Transverse colon (tissue), 4 donors: Measurements from ENCODE around the gene SLC6A9. TPM values are rescaled to one million over a fixed set of nuclear protein-coding genes. Genes with fewer than 3 reads are reported as not detected.

Experiments
- DNase-seq: peaks from one replicate; pipeline ENCODE4 v3.0.0-alpha.2; 2019
- H3K27ac ChIP-seq, 4 donors: fragments of 200-600 bp; sonication (generic); 2 replicates each; pipeline ENCODE4 v1.5.1; 2016 to 2018; ENCODE audit warnings: inconsistent platforms in 4 of 4
- H3K27me3 ChIP-seq: fragments of 200-600 bp; sonication (generic); 2 replicates; pipeline ENCODE4 v1.5.1; 2017; ENCODE audit warnings: inconsistent platforms
- H3K36me3 ChIP-seq, 4 donors: fragments of 200-600 bp; sonication (generic); 2 replicates each; pipeline ENCODE4 v1.5.1; 2017 to 2019; ENCODE audit warnings: inconsistent platforms in 4 of 4
- H3K4me1 ChIP-seq, 4 donors: fragments of 200-600 bp; sonication (generic); 2 replicates each; pipeline ENCODE4 v1.5.1; 2017 to 2020; ENCODE audit warnings: inconsistent platforms in 4 of 4
- H3K4me3 ChIP-seq, 4 donors: fragments of 200-600 bp; sonication (generic); 1 replicate in 1 of 4; 2 replicates in 3 of 4; pipeline versions ENCODE4 v1.5.1 to v1.6.1; 2017 to 2019; ENCODE audit warnings: inconsistent platforms in 4 of 4
- H3K9me3 ChIP-seq, 2 donors: fragments of 200-600 bp; sonication (generic); 2 replicates each; pipeline ENCODE4 v1.5.1; 2017 to 2019; ENCODE audit warnings: inconsistent platforms in 2 of 2
- EP300 ChIP-seq: sonication (generic); formaldehyde crosslinking; IDR thresholded peaks from one replicate; pipeline ENCODE4 v1.6.1; 2017; ENCODE audit warnings: antibody characterized with exemption, low read depth
- POLR2A ChIP-seq: fragments of 450-650 bp; IDR thresholded peaks from one replicate; pipeline ENCODE4 v1.6.1; 2016; ENCODE audit warnings: antibody characterized with exemption, mild to moderate bottlenecking, moderate library complexity
- POLR2AphosphoS5 ChIP-seq, 3 donors: sonication (generic); formaldehyde crosslinking; IDR thresholded peaks; one replicate each; pipeline ENCODE4 v1.6.1; 2016; ENCODE audit warnings: antibody characterized with exemption in 3 of 3
- WGBS, 2 donors: methylation state at CpG; one replicate each; pipeline ENCODE4 v1.1.5; 2018; ENCODE audit warnings: low coverage in 1 of 2; 5-methylcytosine and 5-hydroxymethylcytosine counted together
- in situ Hi-C, 4 donors: fragments of 200-750 bp; cut with MboI; loops; one replicate each; pipeline versions ENCODE4 v1.15.0 to v1.15.1; 2017; ENCODE audit warnings: low sequenced_read_pairs in 3 of 4, low pct_ligation_motif_present in 1 of 4, low pct_unique_long_range_greater_than_20kb in 1 of 4
- intact Hi-C: fragments of 100-400 bp; cut with DNase I; formaldehyde crosslinking; loops from one replicate; pipeline ENCODE4 v1.15.1; 2023; ENCODE audit warnings: low total_unique reads
- total RNA-seq, 4 donors: library from RNA; depleted of rRNA; stranded (reverse); fragments of >200 nt; gene quantifications; one replicate each; pipeline ENCODE4 v1.1.0, GENCODE V29; 2016
- TF ChIP-seq, protein P1 (sequence below), 5 experiments: fragments of 200-600 bp in 3 of 5; fragments of 450-650 bp in 2 of 5; sonication (generic) in 3 of 5; IDR thresholded peaks; 1 replicate in 2 of 5; 2 replicates in 3 of 5; pipeline ENCODE4 v1.5.1; 2016 to 2017; ENCODE audit warnings: antibody characterized with exemption in 5 of 5, inconsistent platforms in 3 of 5, mild to moderate bottlenecking in 2 of 5, moderate library complexity in 1 of 5

The SLC6A9 gene
- total RNA-seq, 4 donors from 2014 or later = 22.4 to 31.8 (median 29.5) TPM

DNA sequence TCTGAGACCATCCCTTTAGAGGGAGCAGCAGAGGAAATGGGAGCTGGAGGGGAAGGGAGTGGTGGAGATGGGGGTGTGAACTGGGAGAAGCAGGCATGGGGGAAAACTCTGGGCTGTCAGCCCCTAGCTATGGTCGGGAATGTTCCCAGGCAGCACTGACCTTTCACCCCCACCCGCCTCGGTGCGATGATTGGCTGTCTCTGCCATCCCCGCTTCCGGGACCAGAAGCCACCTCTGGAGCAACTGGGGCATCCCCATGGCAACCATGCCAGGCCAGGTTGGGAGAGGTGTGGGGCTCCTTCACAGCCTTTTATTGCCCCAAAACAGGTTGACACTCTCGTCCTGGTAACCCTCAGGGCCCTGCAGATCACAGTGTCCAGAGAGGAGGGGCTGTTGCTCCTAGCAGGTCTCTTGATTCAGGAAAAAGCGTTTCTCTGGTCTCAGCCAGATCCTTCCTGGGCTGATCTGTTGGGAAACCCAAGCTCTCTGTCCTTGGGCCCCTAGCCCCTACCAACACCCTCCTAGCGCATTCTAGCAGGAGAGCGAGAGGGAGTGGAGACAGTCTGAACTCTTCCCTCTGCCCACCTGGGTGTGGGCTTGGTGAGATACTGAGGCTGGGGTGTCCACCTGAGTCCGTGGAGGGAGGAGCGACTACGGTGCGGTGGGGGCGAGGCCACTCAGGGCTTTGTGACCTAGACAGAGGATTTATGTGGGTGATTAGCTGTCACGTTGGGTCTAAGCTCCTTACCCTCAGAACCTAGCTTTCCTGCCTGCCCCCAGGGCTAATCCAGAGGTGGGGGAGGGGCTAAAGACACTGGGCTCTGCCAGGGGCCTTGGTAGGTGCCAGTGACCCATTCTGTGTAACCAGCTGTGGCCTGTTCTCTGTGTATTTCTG is 12.2 kb upstream of the SLC6A9 start:
- in situ Hi-C loops (loop anchor here in 3 of 4 donors (5.0 to 25.0 kb wide), 3 partner anchors 36 to 281 kb away; partner anchors contain the start of gene CCDC24 (in 1 of the 3)), intact Hi-C loops (loop anchor here (10.0 kb wide), 1 partner anchor 519 kb away; no protein-coding TSS in a partner anchor)
- TF ChIP-seq EP300 = no peak
- no peak for TF ChIP-seq POLR2AphosphoS5 (IDR thresholded peaks at IDR 0.05)
- TF ChIP-seq POLR2A = no peak
- TF ChIP-seq, protein P1, sequence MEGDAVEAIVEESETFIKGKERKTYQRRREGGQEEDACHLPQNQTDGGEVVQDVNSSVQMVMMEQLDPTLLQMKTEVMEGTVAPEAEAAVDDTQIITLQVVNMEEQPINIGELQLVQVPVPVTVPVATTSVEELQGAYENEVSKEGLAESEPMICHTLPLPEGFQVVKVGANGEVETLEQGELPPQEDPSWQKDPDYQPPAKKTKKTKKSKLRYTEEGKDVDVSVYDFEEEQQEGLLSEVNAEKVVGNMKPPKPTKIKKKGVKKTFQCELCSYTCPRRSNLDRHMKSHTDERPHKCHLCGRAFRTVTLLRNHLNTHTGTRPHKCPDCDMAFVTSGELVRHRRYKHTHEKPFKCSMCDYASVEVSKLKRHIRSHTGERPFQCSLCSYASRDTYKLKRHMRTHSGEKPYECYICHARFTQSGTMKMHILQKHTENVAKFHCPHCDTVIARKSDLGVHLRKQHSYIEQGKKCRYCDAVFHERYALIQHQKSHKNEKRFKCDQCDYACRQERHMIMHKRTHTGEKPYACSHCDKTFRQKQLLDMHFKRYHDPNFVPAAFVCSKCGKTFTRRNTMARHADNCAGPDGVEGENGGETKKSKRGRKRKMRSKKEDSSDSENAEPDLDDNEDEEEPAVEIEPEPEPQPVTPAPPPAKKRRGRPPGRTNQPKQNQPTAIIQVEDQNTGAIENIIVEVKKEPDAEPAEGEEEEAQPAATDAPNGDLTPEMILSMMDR (IDR thresholded peaks at IDR 0.05) = no peak
- no peak overlapping the region for H3K27ac ChIP-seq
- no peak for DNase-seq
- WGBS, 2 donors = 80% methylated on average over 16 of the region's 16 CpGs; no CpG with 5 or more reads in 1 of the 2 donors
- no peaks in the 10 kb centered on the region for H3K27me3 ChIP-seq
- H3K36me3 ChIP-seq = no peaks in the 10 kb centered on the region
- H3K9me3 ChIP-seq = no peaks in the 10 kb centered on the region
- peaks cover 0 to 7% (median 4%) of the 10 kb centered on the region in 4 donors for H3K4me1 ChIP-seq
- no peak overlapping the region for H3K4me3 ChIP-seq

GRCh38 chr1:44040846-44041245 is 9.6 kb upstream of the SLC6A9 start:
- H3K4me3 ChIP-seq = no peak overlapping the region
- peaks cover 4 to 11% (median 9%) of the 10 kb centered on the region in 4 donors for H3K4me1 ChIP-seq
- no peak for DNase-seq
- H3K36me3 ChIP-seq = no peaks in the 10 kb centered on the region
- 59 to 85% methylated on average over 4 of the region's 4 CpGs for WGBS, 2 donors
- H3K27me3 ChIP-seq = no peaks in the 10 kb centered on the region
- TF ChIP-seq POLR2AphosphoS5 (IDR thresholded peaks at IDR 0.05) = no peak
- TF ChIP-seq, protein P1 (IDR thresholded peaks at IDR 0.05) = no peak
- TF ChIP-seq EP300 = no peak
- no peak for TF ChIP-seq POLR2A
- in situ Hi-C loops (loop anchor here in 3 of 4 donors (5.0 to 25.0 kb wide), 3 partner anchors 34 to 279 kb away; partner anchors contain the start of gene CCDC24 (in 1 of the 3)), intact Hi-C loops (loop anchor here (10.0 kb wide), 1 partner anchor 516 kb away; no protein-coding TSS in a partner anchor)
- H3K9me3 ChIP-seq = no peaks in the 10 kb centered on the region
- no peak overlapping the region for H3K27ac ChIP-seq

DNA sequence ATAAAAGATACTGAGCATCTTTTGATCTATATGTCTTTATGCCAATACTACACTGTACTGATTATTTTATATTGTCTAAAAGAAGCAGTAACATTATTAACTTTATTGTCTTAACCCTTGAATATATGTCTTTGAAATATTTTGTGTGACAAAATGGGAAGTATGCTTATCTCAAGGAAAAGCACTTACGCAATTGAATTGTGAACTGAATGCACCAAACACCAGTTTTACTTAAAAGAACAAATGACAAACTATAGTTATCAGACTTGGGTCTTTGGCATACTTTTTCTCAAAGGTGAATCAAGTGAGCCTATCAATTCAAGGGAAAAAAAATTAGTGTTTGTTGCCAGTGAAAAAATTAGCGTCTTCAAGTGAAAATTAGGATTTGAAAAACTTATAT is 9.2 kb upstream of the SLC6A9 start:
- intact Hi-C loops (loop anchor here (10.0 kb wide), 1 partner anchor 516 kb away; no protein-coding TSS in a partner anchor), in situ Hi-C loops (loop anchor here in 3 of 4 donors (5.0 to 25.0 kb wide), 3 partner anchors 33 to 278 kb away; partner anchors contain the start of gene CCDC24 (in 1 of the 3))
- DNase-seq = no peak

More for the DNA sequence above, 9.2 kb upstream of the SLC6A9 start:
- Histone ChIP-seq H3K27ac (no peak overlapping the region), H3K4me1 (peaks cover 8 to 16% (median 14%) of the 10 kb centered on the region in 4 donors), H3K9me3 (no peaks in the 10 kb centered on the region), H3K36me3 (no peaks in the 10 kb centered on the region), H3K27me3 (no peaks in the 10 kb centered on the region), H3K4me3 (no peak overlapping the region)
- WGBS, 2 donors = 80 to 86% methylated on average over 2 of the region's 2 CpGs
- TF ChIP-seq POLR2AphosphoS5 (IDR thresholded peaks at IDR 0.05) (no peak), POLR2A (no peak), EP300 (no peak)
- TF ChIP-seq, protein P1 (IDR thresholded peaks at IDR 0.05) = no peak
